Trophoblast cell (in vitro differentiated cells and primary cell): Measurements from ENCODE around the gene AKIRIN1.

Experiments
- DNase-seq, 2 donors: peaks; one replicate each; pipeline ENCODE4 v3.0.0-alpha.2; 2016
- H2AFZ ChIP-seq: 2 replicates; pipeline ENCODE4 v1.6.1; 2013; ENCODE audit warnings: low read length, moderate library complexity, mild to moderate bottlenecking; ENCODE audit not compliant: insufficient read depth, poor library complexity
- H2AK5ac ChIP-seq: 2 replicates; pipeline ENCODE4 v1.6.1; 2013; ENCODE audit warnings: mild to moderate bottlenecking, low read length
- H2BK120ac ChIP-seq: 2 replicates; pipeline ENCODE4 v1.6.1; 2013; ENCODE audit warnings: low read length, mild to moderate bottlenecking, moderate library complexity; ENCODE audit not compliant: insufficient read depth, poor library complexity
- H2BK12ac ChIP-seq: 2 replicates; pipeline ENCODE4 v1.6.1; 2013; ENCODE audit warnings: mild to moderate bottlenecking, low read length, moderate library complexity
- H2BK5ac ChIP-seq: 2 replicates; pipeline ENCODE4 v1.6.1; 2013; ENCODE audit warnings: low read length, low read depth, moderate library complexity, mild to moderate bottlenecking; ENCODE audit not compliant: poor library complexity
- H3K14ac ChIP-seq: 2 replicates; pipeline ENCODE4 v1.6.1; 2013; ENCODE audit warnings: mild to moderate bottlenecking, low read length
- H3K18ac ChIP-seq: 2 replicates; pipeline ENCODE4 v1.6.1; 2013; ENCODE audit warnings: mild to moderate bottlenecking, low read length
- H3K23ac ChIP-seq: 2 replicates; pipeline ENCODE4 v1.6.1; 2013; ENCODE audit warnings: low read length
- H3K27ac ChIP-seq: 2 replicates; pipeline ENCODE4 v1.5.1; 2013; ENCODE audit warnings: low read depth, mild to moderate bottlenecking, inconsistent platforms, low read length, moderate library complexity
- H3K27me3 ChIP-seq: 2 replicates; pipeline ENCODE4 v1.6.1; 2013; ENCODE audit warnings: inconsistent platforms, mild to moderate bottlenecking, low read length, moderate library complexity; ENCODE audit not compliant: insufficient read depth
- H3K36me3 ChIP-seq, 2 experiments: 1 replicate in 1 of 2; 2 replicates in 1 of 2; pipeline ENCODE4 v1.6.1; 2013; ENCODE audit warnings: low read length in 2 of 2, mild to moderate bottlenecking in 2 of 2, moderate library complexity in 1 of 2; ENCODE audit not compliant: insufficient read depth in 2 of 2, control insufficient read depth in 1 of 2
- H3K4ac ChIP-seq: 2 replicates; pipeline ENCODE4 v1.6.1; 2013; ENCODE audit warnings: low read depth, mild to moderate bottlenecking, low read length, moderate library complexity
- H3K4me1 ChIP-seq, 2 experiments: 1 replicate in 1 of 2; 2 replicates in 1 of 2; pipeline ENCODE4 v1.6.1; 2013; ENCODE audit warnings: low read length in 2 of 2, mild to moderate bottlenecking in 2 of 2, moderate library complexity in 1 of 2; ENCODE audit not compliant: insufficient read depth in 2 of 2, control insufficient read depth in 1 of 2
- H3K4me2 ChIP-seq: 2 replicates; pipeline ENCODE4 v1.6.1; 2013; ENCODE audit warnings: inconsistent platforms, mild to moderate bottlenecking, low read length, moderate library complexity
- H3K4me3 ChIP-seq: 2 replicates; pipeline ENCODE4 v1.5.1; 2013; ENCODE audit warnings: mild to moderate bottlenecking, low read depth, low read length, inconsistent platforms
- H3K79me1 ChIP-seq: one replicate; pipeline ENCODE4 v1.6.1; 2013; ENCODE audit warnings: low read length
- H3K79me2 ChIP-seq: 2 replicates; pipeline ENCODE4 v1.6.1; 2013; ENCODE audit warnings: low read length, mild to moderate bottlenecking; ENCODE audit not compliant: control insufficient read depth, insufficient read depth, poor library complexity
- H3K9ac ChIP-seq: 2 replicates; pipeline ENCODE4 v1.6.1; 2013; ENCODE audit warnings: mild to moderate bottlenecking, low read length
- H3K9me3 ChIP-seq: 2 replicates; pipeline ENCODE4 v1.6.1; 2013; ENCODE audit warnings: low read depth, mild to moderate bottlenecking, control low read depth, inconsistent platforms, low read length; ENCODE audit not compliant: insufficient read depth
- H4K12ac ChIP-seq: 2 replicates; pipeline ENCODE4 v1.6.1; 2013; ENCODE audit warnings: low read depth, mild to moderate bottlenecking, low read length, moderate library complexity
- H4K8ac ChIP-seq: 2 replicates; pipeline ENCODE4 v1.6.1; 2013; ENCODE audit warnings: low read depth, mild to moderate bottlenecking, low read length, moderate library complexity
- H4K91ac ChIP-seq: one replicate; pipeline ENCODE4 v1.6.1; 2013; ENCODE audit warnings: low read depth, mild to moderate bottlenecking, low read length, moderate library complexity
- WGBS: extraction: QIAGEN DNeasy Blood & Tissue Kit; methylation state at CpG from one replicate; pipeline ENCODE4 v1.1.7; 2013; ENCODE audit warnings: missing lambda C conversion rate; ENCODE audit not compliant: insufficient read length, insufficient coverage; ENCODE audit errors: extremely low coverage; 5-methylcytosine and 5-hydroxymethylcytosine counted together

The AKIRIN1 gene

DNA sequence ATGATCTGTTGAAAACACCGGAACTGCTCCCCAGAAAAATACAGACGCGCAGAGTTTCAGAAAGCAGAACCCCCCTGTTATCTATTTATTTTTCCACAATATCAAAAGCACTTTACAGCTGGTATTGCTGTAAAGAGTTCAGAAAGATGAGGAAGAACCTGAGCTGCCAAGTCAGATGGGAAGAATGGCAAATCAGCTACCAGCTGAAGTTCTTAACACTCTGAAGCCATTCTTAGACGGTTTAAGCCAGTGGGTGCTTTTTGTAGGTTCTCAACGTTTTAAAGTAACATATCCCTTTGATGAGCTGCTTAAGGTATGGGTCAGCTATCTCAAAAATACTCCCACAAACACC lies 714 bp upstream of the AKIRIN1 start:
- H3K4ac ChIP-seq = no peak overlapping the region
- H3K27me3 ChIP-seq = no peaks in the 10 kb centered on the region
- no peak overlapping the region for H3K9ac ChIP-seq
- H2AFZ ChIP-seq = peak overlapping the region; percentile 96
- H3K18ac ChIP-seq = no peak overlapping the region
- peak overlapping the region; percentile 96 for H2BK5ac ChIP-seq
- H3K36me3 ChIP-seq = peaks cover 4 to 8% of the 10 kb centered on the region in 2 experiments
- no CpG with 5 or more reads among the region's 5 CpGs for WGBS
- no peaks in the 10 kb centered on the region for H3K9me3 ChIP-seq
- no peak overlapping the region for H4K8ac ChIP-seq
- peak in 1 of 2 donors; percentile 55 for DNase-seq
- H4K12ac ChIP-seq = no peak overlapping the region
- no peak overlapping the region for H2BK12ac ChIP-seq
- peaks cover 11% of the 10 kb centered on the region for H3K79me1 ChIP-seq
- H3K4me2 ChIP-seq = peak overlapping the region; percentile 68
- H3K79me2 ChIP-seq = peaks cover 15% of the 10 kb centered on the region
- H2BK120ac ChIP-seq = no peak overlapping the region
- H3K4me3 ChIP-seq = no peak overlapping the region
- no peak overlapping the region for H3K14ac ChIP-seq
- peaks cover 0 to 4% of the 10 kb centered on the region in 2 experiments for H3K4me1 ChIP-seq
- H3K23ac ChIP-seq = no peak overlapping the region
- H2AK5ac ChIP-seq = no peak overlapping the region
- no peak overlapping the region for H4K91ac ChIP-seq
- no peak overlapping the region for H3K27ac ChIP-seq

GRCh38 chr1:38991638-38992411 lies 749 bp downstream of the AKIRIN1 start:
- H3K27me3 ChIP-seq = no peaks in the 10 kb centered on the region

DNA sequence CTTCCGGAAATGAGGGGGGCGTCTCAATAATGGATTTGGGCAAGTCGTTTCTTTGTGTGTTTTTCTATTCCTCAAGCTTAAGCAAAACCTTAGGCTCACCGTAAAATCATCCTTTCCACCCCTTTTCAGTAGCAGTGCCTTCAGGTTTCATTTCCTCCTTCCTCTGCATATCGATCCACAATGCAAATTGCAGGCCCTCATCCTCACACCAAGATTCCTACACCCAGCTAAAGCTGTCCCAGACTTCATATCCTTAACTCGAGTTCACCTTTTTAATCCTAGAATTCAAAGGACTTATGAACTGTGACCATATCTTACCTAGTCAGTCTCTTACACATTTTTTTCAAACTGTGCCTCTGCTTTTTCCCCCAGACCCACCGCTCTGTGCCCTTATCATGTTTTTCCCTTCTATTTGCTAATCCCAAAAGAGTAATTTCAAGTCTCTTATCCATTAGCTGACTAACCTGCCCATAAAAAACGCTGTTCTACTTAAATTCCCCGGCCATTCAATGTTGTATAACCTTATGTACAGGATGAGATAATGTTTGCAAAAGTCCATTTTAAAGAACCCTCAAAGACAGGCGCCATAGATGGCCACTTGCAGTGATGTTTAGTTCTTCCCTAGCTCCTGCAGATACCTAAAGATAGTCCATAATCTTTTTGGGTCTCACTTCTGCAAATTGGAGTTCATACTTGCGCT lies 1.5 kb downstream of the AKIRIN1 start:
- H3K36me3 ChIP-seq = peaks cover 8 to 12% of the 10 kb centered on the region in 2 experiments
- no CpG with 5 or more reads among the region's 11 CpGs for WGBS
- H3K14ac ChIP-seq = no peak overlapping the region
- no peak overlapping the region for H3K18ac ChIP-seq
- H3K23ac ChIP-seq = peak overlapping the region; percentile 49
- H3K4me3 ChIP-seq = peak overlapping the region; percentile 66
- no peak overlapping the region for H4K91ac ChIP-seq
- no peak overlapping the region for H2BK120ac ChIP-seq
- H3K9me3 ChIP-seq = no peaks in the 10 kb centered on the region
- H3K79me1 ChIP-seq = peaks cover 9% of the 10 kb centered on the region
- H2AK5ac ChIP-seq = no peak overlapping the region
- peaks cover 0 to 2% of the 10 kb centered on the region in 2 experiments for H3K4me1 ChIP-seq
- no peak overlapping the region for H4K12ac ChIP-seq
- no peak overlapping the region for H2BK12ac ChIP-seq
- no peaks in the 10 kb centered on the region for H3K27me3 ChIP-seq
- H3K9ac ChIP-seq = peak overlapping the region; percentile 82
- no peak overlapping the region for H4K8ac ChIP-seq
- no peak overlapping the region for H3K27ac ChIP-seq
- peak in 1 of 2 donors; percentile 22 for DNase-seq
- H3K79me2 ChIP-seq = peaks cover 16% of the 10 kb centered on the region
- H3K4me2 ChIP-seq = peak overlapping the region; percentile 96
- peak overlapping the region; percentile 75 for H3K4ac ChIP-seq
- H2AFZ ChIP-seq = no peak overlapping the region
- H2BK5ac ChIP-seq = no peak overlapping the region

More at GRCh38 chr1:38991638-38992411, 749 bp downstream of the AKIRIN1 start:
- Histone ChIP-seq H3K23ac (no peak overlapping the region), H4K12ac (no peak overlapping the region), H3K79me2 (peaks cover 16% of the 10 kb centered on the region), H3K9ac (peak overlapping the region; percentile 99), H2BK5ac (peak overlapping the region; percentile 97), H3K9me3 (no peaks in the 10 kb centered on the region), H2BK12ac (no peak overlapping the region), H3K79me1 (peaks cover 9% of the 10 kb centered on the region), H3K4me2 (peak overlapping the region; percentile 96), H3K14ac (peak overlapping the region; percentile 97), H2AK5ac (no peak overlapping the region), H3K4me3 (peak overlapping the region; percentile 98), H2BK120ac (no peak overlapping the region), H4K8ac (no peak overlapping the region), H4K91ac (peak overlapping the region; percentile 95), H3K36me3 (peaks cover 8 to 12% of the 10 kb centered on the region in 2 experiments), H3K27ac (peak overlapping the region; percentile 84), H3K18ac (no peak overlapping the region), H3K4ac (peak overlapping the region; percentile 99), H2AFZ (peak overlapping the region; percentile 85), H3K4me1 (peaks cover 0 to 2% of the 10 kb centered on the region in 2 experiments)
- no CpG with 5 or more reads among the region's 30 CpGs for WGBS
- DNase-seq = peak; percentile 26 to 54

- H3K4me3 ChIP-seq = no peak overlapping the region
- H3K36me3 ChIP-seq = peaks cover 10 to 20% of the 10 kb centered on the region in 2 experiments
- no peak overlapping the region for H2BK5ac ChIP-seq
- H3K79me2 ChIP-seq = peaks cover 16% of the 10 kb centered on the region
- H4K91ac ChIP-seq = no peak overlapping the region
- no peak overlapping the region for H3K23ac ChIP-seq
- H3K4me1 ChIP-seq = peaks cover 0 to 2% of the 10 kb centered on the region in 2 experiments
- H3K27ac ChIP-seq = no peak overlapping the region
- no peak overlapping the region for H2BK12ac ChIP-seq
- peak; percentile 14 to 49 for DNase-seq
- peak overlapping the region; percentile 78 for H3K4ac ChIP-seq
- no peak overlapping the region for H2AK5ac ChIP-seq
- H3K14ac ChIP-seq = no peak overlapping the region
- no peak overlapping the region for H2AFZ ChIP-seq
- H3K9ac ChIP-seq = no peak overlapping the region
- no peaks in the 10 kb centered on the region for H3K9me3 ChIP-seq
- no CpG with 5 or more reads among the region's 5 CpGs for WGBS
- no peaks in the 10 kb centered on the region for H3K27me3 ChIP-seq
- H4K8ac ChIP-seq = no peak overlapping the region
- H3K79me1 ChIP-seq = peaks cover 9% of the 10 kb centered on the region
- H3K18ac ChIP-seq = no peak overlapping the region
- no peak overlapping the region for H4K12ac ChIP-seq
- H2BK120ac ChIP-seq = no peak overlapping the region
- H3K4me2 ChIP-seq = no peak overlapping the region
Measured at GRCh38 chr1:38994196-38994595, 3.1 kb downstream of the AKIRIN1 start.
